ENCODE measurements around the gene WDFY2.

Gene WDFY2

DNA sequence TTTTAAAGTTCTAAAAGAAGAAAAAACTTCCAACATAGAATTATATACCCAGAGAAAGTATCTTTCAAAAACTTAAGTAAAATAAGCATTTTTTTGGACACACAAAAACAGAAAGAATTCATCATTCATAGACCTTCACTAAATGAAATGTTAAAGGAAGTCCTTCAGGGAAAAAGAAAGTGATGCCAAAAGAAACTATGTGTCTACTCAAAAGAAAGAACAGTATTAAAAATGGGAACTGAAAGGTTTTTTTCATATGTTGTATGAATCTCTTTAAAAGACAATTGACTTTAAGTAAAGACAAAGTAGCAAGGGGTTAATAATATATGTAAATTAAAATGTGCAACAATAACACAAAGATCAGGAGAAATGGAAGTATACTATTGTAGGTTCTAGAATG lies 123.2 kb downstream of the WDFY2 start:
- Histone ChIP-seq H3K27me3 (no peaks in the 10 kb centered on the region), H3K4me3 (ENCODE audit: low read depth in 1 of 2, low read length in 1 of 2) (no peak overlapping the region), H3K36me3 (peaks cover 18% of the 10 kb centered on the region), H3K27ac (no peak overlapping the region), H3K4me1 (ENCODE audit: control insufficient read depth in 1 of 2, insufficient read depth in 1 of 2, low read depth in 1 of 2, low read length in 1 of 2) (no peaks in the 10 kb centered on the region), H3K9me3 (no peaks in the 10 kb centered on the region)
- TF ChIP-seq, protein P1, sequence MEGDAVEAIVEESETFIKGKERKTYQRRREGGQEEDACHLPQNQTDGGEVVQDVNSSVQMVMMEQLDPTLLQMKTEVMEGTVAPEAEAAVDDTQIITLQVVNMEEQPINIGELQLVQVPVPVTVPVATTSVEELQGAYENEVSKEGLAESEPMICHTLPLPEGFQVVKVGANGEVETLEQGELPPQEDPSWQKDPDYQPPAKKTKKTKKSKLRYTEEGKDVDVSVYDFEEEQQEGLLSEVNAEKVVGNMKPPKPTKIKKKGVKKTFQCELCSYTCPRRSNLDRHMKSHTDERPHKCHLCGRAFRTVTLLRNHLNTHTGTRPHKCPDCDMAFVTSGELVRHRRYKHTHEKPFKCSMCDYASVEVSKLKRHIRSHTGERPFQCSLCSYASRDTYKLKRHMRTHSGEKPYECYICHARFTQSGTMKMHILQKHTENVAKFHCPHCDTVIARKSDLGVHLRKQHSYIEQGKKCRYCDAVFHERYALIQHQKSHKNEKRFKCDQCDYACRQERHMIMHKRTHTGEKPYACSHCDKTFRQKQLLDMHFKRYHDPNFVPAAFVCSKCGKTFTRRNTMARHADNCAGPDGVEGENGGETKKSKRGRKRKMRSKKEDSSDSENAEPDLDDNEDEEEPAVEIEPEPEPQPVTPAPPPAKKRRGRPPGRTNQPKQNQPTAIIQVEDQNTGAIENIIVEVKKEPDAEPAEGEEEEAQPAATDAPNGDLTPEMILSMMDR (IDR thresholded peaks at IDR 0.05), result no peak

GRCh38 chr13:51713807-51714206 lies 129.5 kb downstream of the WDFY2 start:
- TF ChIP-seq, protein P1 (IDR thresholded peaks at IDR 0.05), result no peak

GRCh38 chr13:51714663-51715168 lies 130.5 kb downstream of the WDFY2 start:
- peaks cover 8% of the 10 kb centered on the region for H3K36me3 ChIP-seq
- H3K9me3 ChIP-seq, result no peaks in the 10 kb centered on the region
- no peak overlapping the region for H3K4me3 ChIP-seq (ENCODE audit: low read depth in 1 of 2, low read length in 1 of 2)
- H3K27me3 ChIP-seq, result no peaks in the 10 kb centered on the region
- peaks cover 4 to 5% of the 10 kb centered on the region in 2 experiments for H3K4me1 ChIP-seq (ENCODE audit: control insufficient read depth in 1 of 2, insufficient read depth in 1 of 2, low read depth in 1 of 2, low read length in 1 of 2)
- H3K27ac ChIP-seq, result no peak overlapping the region
- TF ChIP-seq, protein P1 (IDR thresholded peaks at IDR 0.05), result no peak

More at GRCh38 chr13:51713807-51714206, 129.5 kb downstream of the WDFY2 start:
- H3K36me3 ChIP-seq, result no peaks in the 10 kb centered on the region
- no peak overlapping the region for H3K4me3 ChIP-seq (ENCODE audit: low read depth in 1 of 2, low read length in 1 of 2)
- no peaks in the 10 kb centered on the region for H3K27me3 ChIP-seq
- H3K27ac ChIP-seq, result no peak overlapping the region
- H3K9me3 ChIP-seq, result no peaks in the 10 kb centered on the region
- peaks cover 4 to 5% of the 10 kb centered on the region in 2 experiments for H3K4me1 ChIP-seq (ENCODE audit: control insufficient read depth in 1 of 2, insufficient read depth in 1 of 2, low read depth in 1 of 2, low read length in 1 of 2)

DNA sequence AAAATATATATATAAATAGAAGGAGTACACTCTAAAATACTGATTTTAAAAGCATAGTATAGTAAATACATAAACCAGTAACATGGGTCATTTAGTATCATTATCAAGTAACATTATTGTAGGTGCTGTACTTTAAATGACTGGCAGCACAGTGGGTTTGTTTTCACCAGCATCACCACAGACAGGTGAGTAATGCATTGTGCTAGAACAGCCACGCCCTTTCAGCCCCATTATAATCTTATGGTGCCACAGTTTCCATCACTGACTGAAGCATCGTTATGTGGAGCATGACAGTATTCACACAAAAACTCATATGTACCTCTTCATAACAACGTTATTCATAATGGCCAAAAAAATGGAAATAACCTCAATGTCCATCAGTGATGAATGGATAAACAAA lies 131.4 kb downstream of the WDFY2 start:
- no peaks in the 10 kb centered on the region for H3K27me3 ChIP-seq
- H3K4me1 ChIP-seq (ENCODE audit: control insufficient read depth in 1 of 2, insufficient read depth in 1 of 2, low read depth in 1 of 2, low read length in 1 of 2), result peaks cover 4 to 5% of the 10 kb centered on the region in 2 experiments
- H3K36me3 ChIP-seq, result peaks cover 14% of the 10 kb centered on the region
- no peaks in the 10 kb centered on the region for H3K9me3 ChIP-seq
- no peak overlapping the region for H3K27ac ChIP-seq
- H3K4me3 ChIP-seq (ENCODE audit: low read depth in 1 of 2, low read length in 1 of 2), result no peak overlapping the region
- TF ChIP-seq, protein P1 (IDR thresholded peaks at IDR 0.05), result no peak

- Histone ChIP-seq H3K4me1 (ENCODE audit: control insufficient read depth in 1 of 2, insufficient read depth in 1 of 2, low read depth in 1 of 2, low read length in 1 of 2) (peaks cover 4 to 5% of the 10 kb centered on the region in 2 experiments), H3K27ac (no peak overlapping the region), H3K36me3 (peaks cover 25% of the 10 kb centered on the region), H3K4me3 (ENCODE audit: low read depth in 1 of 2, low read length in 1 of 2) (no peak overlapping the region), H3K9me3 (no peaks in the 10 kb centered on the region), H3K27me3 (no peaks in the 10 kb centered on the region)
- TF ChIP-seq, protein P1 (IDR thresholded peaks at IDR 0.05), result no peak
These were observed 133.6 kb downstream of the WDFY2 start for GRCh38 chr13:51717786-51718398.
